HEK293 (cell line): ENCODE results near the gene PRMT7.

Source experiments
- ZBTB8A ChIP-seq: fragments of 450-650 bp; formaldehyde crosslinking; IDR thresholded peaks from 2 replicates; pipeline ENCODE4 v1.5.1; 2016; ENCODE audit warnings: missing biosample characterization, missing genetic modification characterization
- ZEB2 ChIP-seq: fragments of 450-650 bp; formaldehyde crosslinking; IDR thresholded peaks from 2 replicates; pipeline ENCODE4 v1.5.1; 2016; ENCODE audit warnings: missing biosample characterization, missing genetic modification characterization

DNA sequence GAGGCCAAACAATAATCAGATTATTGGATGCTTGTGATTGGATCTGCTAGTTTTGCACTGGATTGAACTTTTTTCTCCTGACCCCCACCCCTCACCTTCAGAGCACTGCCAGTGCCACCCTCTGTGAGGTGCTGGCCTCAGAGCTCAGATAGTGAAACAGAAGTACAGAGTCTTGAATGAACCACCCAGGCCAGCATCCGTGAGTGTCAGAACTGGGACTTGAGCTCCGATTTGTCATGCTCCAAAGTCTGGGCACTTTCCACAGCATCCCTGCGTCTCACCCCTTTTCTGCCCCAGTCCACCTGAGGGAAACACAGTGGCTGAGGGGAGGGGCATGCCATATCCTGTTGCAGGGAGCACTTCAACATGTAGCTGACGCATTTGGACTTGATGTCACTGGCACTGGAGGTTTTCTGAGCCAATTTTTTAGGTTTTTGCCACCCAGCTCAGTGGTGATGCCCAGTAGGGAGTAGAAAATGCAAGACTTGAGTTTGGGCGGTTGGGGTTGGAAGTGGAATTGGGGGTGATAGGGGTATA is 90.2 kb downstream of the PRMT7 start:
- TF ChIP-seq ZEB2 = no peak
- TF ChIP-seq ZBTB8A (tag by site-specific recombination) = no peak
